Activated CD8-positive, alpha-beta memory T cell treated with anti-CD3 and anti-CD28 coated beads for 48 hours (primary cell): Measurements from ENCODE around the gene LURAP1L.
"Not testable (repeated sequence)": the region's sequence is repeated elsewhere in the genome, so short reads cannot be mapped to it uniquely, and the experiment has no call there.

Experiments used
- DNase-seq, 3 experiments: peaks; one replicate each; pipeline ENCODE4 v3.0.0-alpha.2; 2020; ENCODE audit warnings: low read depth in 2 of 3, low spot score in 2 of 3

The LURAP1L gene

GRCh38 chr9:12855066-12855465 is 80.2 kb downstream of the LURAP1L start:
- DNase-seq = no peak

DNA sequence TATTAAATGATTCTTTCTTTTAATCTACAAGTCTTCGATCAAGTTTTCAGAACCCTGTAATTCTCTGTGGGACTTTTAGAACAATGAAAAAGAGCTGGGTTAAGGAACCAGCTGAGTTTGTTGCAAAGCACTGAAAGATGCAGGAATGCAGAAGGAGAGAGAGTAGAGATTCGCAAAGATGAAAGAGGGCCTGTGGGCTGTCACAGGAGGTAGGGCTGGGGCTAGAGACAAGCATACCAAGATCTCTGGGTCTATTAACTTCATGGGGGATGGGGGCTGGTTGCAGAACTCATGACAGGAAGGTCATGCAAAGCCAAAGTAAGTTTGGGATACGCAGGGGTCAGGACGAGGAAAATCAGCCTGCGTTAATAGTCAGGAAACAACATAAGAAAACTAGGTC is 81.8 kb downstream of the LURAP1L start:
- DNase-seq = no peak

- DNase-seq = no peak
These were observed 85.0 kb downstream of the LURAP1L start for GRCh38 chr9:12859704-12860251.

DNA sequence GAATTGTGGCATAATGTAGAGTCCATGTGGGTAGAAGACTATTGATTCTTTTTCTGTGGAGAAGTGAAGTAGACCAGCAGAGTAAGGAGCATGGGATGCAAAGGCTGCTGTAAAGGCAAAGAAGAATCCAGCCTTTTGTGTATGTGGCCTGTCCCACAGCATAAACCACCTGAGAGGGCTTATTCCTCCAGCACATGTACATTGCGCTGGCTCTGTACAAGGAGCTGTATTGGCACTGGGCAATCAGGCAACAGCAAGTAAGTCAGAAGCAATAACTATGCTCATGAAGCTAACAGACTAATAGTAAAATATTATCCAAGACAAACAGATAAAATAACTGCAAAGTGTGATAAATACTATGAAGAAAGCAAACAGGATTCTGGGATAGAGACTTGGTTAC is 86.2 kb downstream of the LURAP1L start:
- DNase-seq = no peak

GRCh38 chr9:12862611-12863410 is 88.0 kb downstream of the LURAP1L start:
- no peak for DNase-seq

DNA sequence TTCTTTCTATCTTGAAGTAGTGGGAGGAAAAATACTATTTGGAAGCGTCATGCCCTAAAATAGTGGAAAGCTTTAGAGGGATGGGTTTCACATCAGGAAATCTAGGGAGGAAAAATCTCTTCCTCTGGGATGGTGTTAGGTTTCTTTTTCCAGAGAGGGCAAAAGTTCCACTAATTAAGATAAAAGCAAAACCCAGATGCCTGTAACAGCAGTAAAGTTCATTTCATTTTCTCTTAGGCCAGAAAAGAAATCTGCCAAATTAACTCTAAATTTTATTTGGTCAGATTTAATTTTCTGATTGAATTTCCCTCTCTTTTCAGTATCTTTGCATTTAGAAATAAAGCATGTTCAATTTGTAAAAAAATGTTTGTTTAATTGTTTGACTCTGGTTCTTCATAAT is 88.8 kb downstream of the LURAP1L start:
- no peak for DNase-seq

DNA sequence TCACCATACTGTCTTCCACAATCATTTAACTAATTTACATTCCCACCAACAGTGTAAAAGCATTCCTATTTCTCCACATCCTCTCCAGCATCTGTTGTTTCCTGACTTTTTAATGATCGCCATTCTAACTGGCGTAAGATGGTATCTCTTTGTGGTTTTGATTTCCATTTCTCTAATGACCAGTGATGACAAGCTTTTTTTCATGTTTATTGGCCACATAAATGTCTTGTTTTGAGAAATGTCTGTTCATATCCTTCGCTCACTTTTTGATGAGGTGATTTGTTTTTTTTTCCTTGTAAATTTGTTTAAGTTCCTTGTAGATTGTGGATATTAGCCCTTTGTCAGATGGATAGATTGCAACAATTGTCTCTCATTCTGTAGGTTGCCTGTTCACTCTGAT is 90.6 kb downstream of the LURAP1L start:
- not testable (repeated sequence) for DNase-seq
